Measurements from ENCODE around the gene AFTPH.

The AFTPH gene

DNA sequence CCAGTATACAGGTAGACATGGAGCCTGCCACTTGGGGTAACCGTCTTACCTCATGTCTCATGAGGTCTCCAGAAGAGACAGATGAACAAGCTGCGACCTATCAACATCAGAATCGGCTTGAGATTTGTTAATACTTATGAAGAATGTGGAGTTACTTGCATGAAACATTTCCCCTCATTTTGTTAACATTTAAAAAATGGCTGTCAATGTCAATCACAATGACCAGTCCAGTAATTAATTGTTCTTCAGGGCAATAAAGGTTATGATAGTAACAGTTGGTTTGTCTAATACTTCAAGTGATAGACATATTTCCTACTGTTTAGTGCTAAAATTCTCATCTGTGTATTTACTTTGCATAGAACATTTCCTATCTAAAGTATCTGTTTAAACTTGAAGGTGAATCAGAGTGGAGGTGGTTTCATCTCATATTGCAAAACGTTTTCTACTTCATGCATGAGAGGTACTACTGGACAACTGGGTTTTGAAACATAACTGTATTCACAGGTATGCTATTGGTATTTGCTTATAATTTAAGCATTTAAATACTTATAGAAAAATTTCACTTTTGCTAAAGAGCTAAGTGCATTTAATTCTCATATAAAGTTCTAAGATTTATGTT is 114.5 kb downstream of the AFTPH start:
- Histone ChIP-seq H3K27ac (ENCODE audit: insufficient read depth, low read depth, low read length, poor library complexity, severe bottlenecking) (no peak overlapping the region), H3K4me3 (ENCODE audit: insufficient read depth, low read depth, low read length) (no peak overlapping the region), H3K4me1 (ENCODE audit: control insufficient read depth, insufficient read depth, low read length) (peaks cover 59% of the 10 kb centered on the region), H3K9me3 (ENCODE audit: control insufficient read depth, low read length) (no peaks in the 10 kb centered on the region), H3K27me3 (ENCODE audit: control insufficient read depth, insufficient read depth, low read length, poor library complexity, severe bottlenecking) (no peaks in the 10 kb centered on the region), H3K36me3 (ENCODE audit: control insufficient read depth, insufficient read depth, low read length) (peaks cover 11% of the 10 kb centered on the region)
- 98 to 99% methylated on average over 4 of the region's 4 CpGs for WGBS, 2 experiments

DNA sequence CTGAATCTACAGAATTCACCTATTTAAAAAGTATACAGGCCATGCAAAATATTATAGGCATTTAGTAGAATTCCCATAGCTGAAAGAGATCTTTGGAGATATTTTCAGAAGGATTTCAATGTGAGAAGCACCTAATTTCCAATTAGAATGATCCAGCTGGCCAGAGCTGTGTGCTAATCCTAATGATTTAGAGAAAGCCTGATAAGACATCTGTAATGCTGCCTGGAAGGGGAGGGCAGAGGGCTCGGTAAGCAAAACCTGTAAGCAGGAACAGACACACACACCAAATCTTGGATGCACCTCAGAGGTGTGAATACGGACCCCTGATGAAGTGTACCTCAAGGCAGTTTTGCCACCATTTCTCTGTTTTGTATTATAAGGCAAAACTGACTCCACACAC is 115.6 kb downstream of the AFTPH start:
- H3K27ac ChIP-seq (ENCODE audit: insufficient read depth, low read depth, low read length, poor library complexity, severe bottlenecking), result no peak overlapping the region

DNA sequence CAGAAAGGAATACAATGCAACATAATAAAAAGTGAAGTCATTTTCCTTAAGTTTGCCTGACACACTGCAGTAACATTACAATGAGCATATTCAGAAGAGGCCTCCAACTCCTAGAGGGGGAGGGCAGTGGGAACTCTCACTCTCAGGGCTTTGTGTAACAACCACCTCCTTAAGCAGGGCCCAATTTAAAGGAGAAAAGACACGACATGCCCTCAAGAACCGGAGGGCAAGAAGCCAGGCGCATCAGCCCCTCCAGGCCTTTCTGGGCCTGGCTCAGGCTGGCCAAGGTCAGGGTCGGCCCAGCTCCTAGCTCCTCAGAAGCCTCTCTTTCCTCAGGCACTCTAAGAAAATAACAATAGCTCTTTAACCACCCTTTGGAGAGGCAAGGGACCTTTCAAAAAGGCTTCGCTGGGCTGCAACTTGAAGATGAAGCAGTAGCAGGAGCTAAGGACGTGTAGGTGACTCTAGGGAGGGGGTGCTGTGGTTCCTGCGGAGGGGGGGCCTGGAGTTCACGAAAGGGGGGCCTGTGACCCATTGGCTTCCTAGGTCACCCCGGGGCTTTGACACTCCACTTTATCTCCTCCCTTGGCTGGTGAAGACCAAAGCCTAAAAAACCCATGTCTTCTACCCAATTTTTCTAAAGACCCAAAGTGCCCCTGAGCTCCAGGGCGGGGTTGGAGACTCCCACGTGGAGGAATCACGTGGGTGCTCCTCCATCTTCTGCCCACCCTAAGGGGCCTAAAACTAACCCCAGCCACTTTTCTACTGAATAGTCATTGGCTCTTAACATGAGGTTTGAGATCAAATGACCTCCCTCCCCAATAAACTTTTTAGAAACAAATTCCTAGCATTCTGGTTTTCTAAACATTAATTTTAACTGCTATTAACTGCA is 116.3 kb downstream of the AFTPH start:
- WGBS, 2 experiments, result 50 to 51% methylated on average over 12 of the region's 12 CpGs
- no peak overlapping the region for H3K27ac ChIP-seq (ENCODE audit: insufficient read depth, low read depth, low read length, poor library complexity, severe bottlenecking)
- H3K4me1 ChIP-seq (ENCODE audit: control insufficient read depth, insufficient read depth, low read length), result peaks cover 66% of the 10 kb centered on the region
- H3K4me3 ChIP-seq (ENCODE audit: insufficient read depth, low read depth, low read length), result no peak overlapping the region
- H3K9me3 ChIP-seq (ENCODE audit: control insufficient read depth, low read length), result no peaks in the 10 kb centered on the region
- H3K36me3 ChIP-seq (ENCODE audit: control insufficient read depth, insufficient read depth, low read length), result peaks cover 11% of the 10 kb centered on the region
- H3K27me3 ChIP-seq (ENCODE audit: control insufficient read depth, insufficient read depth, low read length, poor library complexity, severe bottlenecking), result no peaks in the 10 kb centered on the region

More for the DNA sequence above, 115.6 kb downstream of the AFTPH start:
- Histone ChIP-seq H3K27me3 (ENCODE audit: control insufficient read depth, insufficient read depth, low read length, poor library complexity, severe bottlenecking) (no peaks in the 10 kb centered on the region), H3K4me1 (ENCODE audit: control insufficient read depth, insufficient read depth, low read length) (peaks cover 66% of the 10 kb centered on the region), H3K4me3 (ENCODE audit: insufficient read depth, low read depth, low read length) (no peak overlapping the region), H3K9me3 (ENCODE audit: control insufficient read depth, low read length) (no peaks in the 10 kb centered on the region), H3K36me3 (ENCODE audit: control insufficient read depth, insufficient read depth, low read length) (peaks cover 11% of the 10 kb centered on the region)
- WGBS, 2 experiments, result 59 to 70% methylated on average over 2 of the region's 2 CpGs

DNA sequence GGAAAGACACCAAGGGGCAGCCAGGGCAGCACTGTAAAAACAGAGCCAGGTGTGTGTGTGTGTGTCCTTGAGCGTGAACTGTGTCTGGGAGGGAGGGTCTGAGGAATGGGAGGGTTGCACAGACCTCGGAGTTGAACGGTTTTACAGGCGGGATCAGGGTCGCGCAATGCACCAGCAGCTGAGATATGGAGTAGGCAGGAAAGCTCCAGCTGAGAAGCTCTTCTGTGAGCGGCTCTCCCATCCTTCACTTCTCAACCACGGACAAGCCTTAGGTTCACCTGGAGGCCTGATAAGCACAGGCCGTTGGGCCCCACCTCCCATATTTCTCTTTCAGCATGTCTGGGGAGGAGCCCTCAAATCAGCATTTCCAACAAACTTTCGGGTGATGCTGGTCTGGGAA is 117.5 kb downstream of the AFTPH start:
- 89 to 90% methylated on average over 10 of the region's 10 CpGs for WGBS, 2 experiments
- Histone ChIP-seq H3K27me3 (ENCODE audit: control insufficient read depth, insufficient read depth, low read length, poor library complexity, severe bottlenecking) (no peaks in the 10 kb centered on the region), H3K27ac (ENCODE audit: insufficient read depth, low read depth, low read length, poor library complexity, severe bottlenecking) (no peak overlapping the region), H3K36me3 (ENCODE audit: control insufficient read depth, insufficient read depth, low read length) (peaks cover 3% of the 10 kb centered on the region), H3K4me3 (ENCODE audit: insufficient read depth, low read depth, low read length) (no peak overlapping the region), H3K4me1 (ENCODE audit: control insufficient read depth, insufficient read depth, low read length) (peaks cover 74% of the 10 kb centered on the region), H3K9me3 (ENCODE audit: control insufficient read depth, low read length) (no peaks in the 10 kb centered on the region)

All from ectodermal cell (in vitro differentiated cells).